ENCODE measurements around the gene MGLL. TPM values are rescaled to one million over a fixed set of nuclear protein-coding genes. Genes with fewer than 3 reads are reported as not detected.

Gene MGLL
- total RNA-seq, 1 experiment from 2014 or later: 0.94 TPM

DNA sequence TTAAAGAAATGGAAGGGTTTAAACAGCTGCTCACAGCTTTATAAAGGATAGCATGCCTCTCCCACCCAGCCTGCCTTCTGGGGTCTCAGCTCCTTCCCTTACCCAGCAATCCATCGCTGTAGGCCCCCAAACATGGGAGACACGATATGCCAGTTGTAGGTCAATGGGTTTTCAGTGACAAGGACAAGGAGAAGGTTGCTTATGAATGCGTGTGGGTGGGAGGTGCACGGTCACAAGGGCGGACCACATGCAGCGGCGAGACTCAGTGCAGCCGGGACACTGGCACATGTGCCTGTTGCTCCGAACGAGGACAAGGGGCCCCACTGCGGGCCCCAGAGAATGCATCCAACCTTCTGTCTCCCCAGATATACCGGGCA, 67.0 kb downstream of the MGLL start:
- ChIA-PET CTCF (no interaction called here), POLR2A (no interaction called here)
- no peak for TF ChIP-seq CREM (CRISPR knock-in tag; IDR thresholded peaks at IDR 0.05)
- TF ChIP-seq CTCF (IDR thresholded peaks at IDR 0.05): no peak
- TF ChIP-seq ATF2 (CRISPR knock-in tag; IDR thresholded peaks at IDR 0.05; ENCODE audit: borderline replicate concordance, low read depth): no peak
- TF ChIP-seq GRHL2 (CRISPR knock-in tag; IDR thresholded peaks at IDR 0.05; ENCODE audit: insufficient replicate concordance, severe bottlenecking): no peak
- TF ChIP-seq, protein P1, sequence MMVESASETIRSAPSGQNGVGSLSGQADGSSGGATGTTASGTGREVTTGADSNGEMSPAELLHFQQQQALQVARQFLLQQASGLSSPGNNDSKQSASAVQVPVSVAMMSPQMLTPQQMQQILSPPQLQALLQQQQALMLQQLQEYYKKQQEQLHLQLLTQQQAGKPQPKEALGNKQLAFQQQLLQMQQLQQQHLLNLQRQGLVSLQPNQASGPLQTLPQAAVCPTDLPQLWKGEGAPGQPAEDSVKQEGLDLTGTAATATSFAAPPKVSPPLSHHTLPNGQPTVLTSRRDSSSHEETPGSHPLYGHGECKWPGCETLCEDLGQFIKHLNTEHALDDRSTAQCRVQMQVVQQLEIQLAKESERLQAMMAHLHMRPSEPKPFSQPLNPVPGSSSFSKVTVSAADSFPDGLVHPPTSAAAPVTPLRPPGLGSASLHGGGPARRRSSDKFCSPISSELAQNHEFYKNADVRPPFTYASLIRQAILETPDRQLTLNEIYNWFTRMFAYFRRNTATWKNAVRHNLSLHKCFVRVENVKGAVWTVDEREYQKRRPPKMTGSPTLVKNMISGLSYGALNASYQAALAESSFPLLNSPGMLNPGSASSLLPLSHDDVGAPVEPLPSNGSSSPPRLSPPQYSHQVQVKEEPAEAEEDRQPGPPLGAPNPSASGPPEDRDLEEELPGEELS (CRISPR knock-in tag; IDR thresholded peaks at IDR 0.05): no peak
- TF ChIP-seq RELA (CRISPR knock-in tag; IDR thresholded peaks at IDR 0.05; ENCODE audit: borderline replicate concordance): no peak
- TF ChIP-seq, protein P2, sequence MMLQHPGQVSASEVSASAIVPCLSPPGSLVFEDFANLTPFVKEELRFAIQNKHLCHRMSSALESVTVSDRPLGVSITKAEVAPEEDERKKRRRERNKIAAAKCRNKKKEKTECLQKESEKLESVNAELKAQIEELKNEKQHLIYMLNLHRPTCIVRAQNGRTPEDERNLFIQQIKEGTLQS (CRISPR knock-in tag; conservative IDR thresholded peaks at IDR 0.05): no peak
- no peak for TF ChIP-seq IRF2 (CRISPR knock-in tag; IDR thresholded peaks at IDR 0.05; ENCODE audit: borderline replicate concordance, low read depth)
- TF ChIP-seq ZNF396 (CRISPR knock-in tag; IDR thresholded peaks at IDR 0.05; ENCODE audit: borderline replicate concordance): no peak
- TF ChIP-seq ZNF219 (CRISPR knock-in tag; IDR thresholded peaks at IDR 0.05; ENCODE audit: borderline replicate concordance): no peak
- no peak for TF ChIP-seq EMX1 (CRISPR knock-in tag; IDR thresholded peaks at IDR 0.05)
- H3K27me3 Mint-ChIP-seq (ENCODE audit: low read depth): no peaks in the 10 kb centered on the region
- no peaks in the 10 kb centered on the region for H3K4me1 Mint-ChIP-seq
- H3K9me3 Mint-ChIP-seq: 0 out of 2 replicates have a peak, but pooled peaks cover 3% of the 10 kb centered on the region
- H3K4me3 Mint-ChIP-seq: no peak overlapping the region
- no peaks in the 10 kb centered on the region for H3K36me3 Mint-ChIP-seq
- no peak for DNase-seq (ENCODE audit: low spot score)
- no peak for ATAC-seq
- no peak overlapping the region for H3K27ac Mint-ChIP-seq

DNA sequence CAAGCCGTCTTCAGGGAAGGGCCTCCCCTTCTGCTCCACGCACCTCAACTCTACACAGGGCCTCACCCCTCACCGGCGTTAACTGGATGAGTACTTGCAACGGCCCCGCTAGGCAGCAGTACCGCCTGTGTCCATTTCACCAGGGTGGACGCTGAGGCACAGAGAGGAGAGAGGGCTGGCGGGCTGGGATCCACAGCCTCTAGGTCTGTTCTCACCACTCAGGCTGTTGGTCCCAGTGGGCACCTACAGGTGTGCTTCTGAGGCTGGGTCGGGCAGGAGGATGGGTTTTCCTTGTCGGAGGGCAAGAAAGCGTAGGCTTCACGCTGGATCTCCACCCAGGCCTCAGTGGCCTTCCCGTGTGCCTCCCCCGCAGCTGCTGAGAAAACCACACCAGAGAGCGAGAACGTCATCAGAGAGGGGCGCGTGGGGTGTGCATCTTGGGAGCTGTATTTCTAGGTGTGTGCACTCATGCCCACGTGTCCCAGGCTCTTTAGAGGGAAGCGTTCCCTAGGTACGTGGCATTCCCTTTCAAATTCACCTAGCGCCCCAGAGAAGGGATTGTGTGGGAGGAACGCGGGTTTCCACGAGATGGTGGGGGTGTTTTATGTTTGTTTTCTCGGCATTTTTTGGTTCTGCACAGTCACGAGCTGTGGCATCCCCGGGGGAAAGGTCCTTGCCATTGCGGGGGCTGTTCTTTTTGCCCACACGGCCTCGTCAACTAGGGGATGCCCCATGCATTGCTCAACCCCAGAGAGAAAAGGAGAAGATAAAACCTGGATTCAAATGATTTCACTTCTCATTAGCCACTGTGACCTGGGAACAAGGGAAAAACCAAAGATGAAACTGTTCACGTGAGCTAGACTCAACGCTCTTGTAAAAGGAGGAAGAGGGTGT, 67.7 kb downstream of the MGLL start:
- ATAC-seq (no peak), DNase-seq (ENCODE audit: low spot score) (no peak)
- TF ChIP-seq ZNF425 (CRISPR knock-in tag; conservative IDR thresholded peaks at IDR 0.05): no peak
- no peak for TF ChIP-seq ELF4 (CRISPR knock-in tag; IDR thresholded peaks at IDR 0.05; ENCODE audit: low read depth)
- TF ChIP-seq ZNF281 (CRISPR knock-in tag; IDR thresholded peaks at IDR 0.05): no peak
- no peak overlapping the region for H3K4me3 Mint-ChIP-seq
- H3K4me1 Mint-ChIP-seq: no peaks in the 10 kb centered on the region
- H3K27ac Mint-ChIP-seq: no peak overlapping the region
- no peaks in the 10 kb centered on the region for H3K27me3 Mint-ChIP-seq (ENCODE audit: low read depth)
- CTCF ChIA-PET: interaction anchor here (0.7 kb wide), 1 partner anchor 60 kb away, joined by 3 read pairs; no protein-coding TSS in a partner anchor
- H3K9me3 Mint-ChIP-seq: 0 out of 2 replicates have a peak, but pooled peaks cover 3% of the 10 kb centered on the region
- POLR2A ChIA-PET: no interaction called here
- H3K36me3 Mint-ChIP-seq: no peaks in the 10 kb centered on the region
